ENCODE measurements around the gene CREB5.

DNA sequence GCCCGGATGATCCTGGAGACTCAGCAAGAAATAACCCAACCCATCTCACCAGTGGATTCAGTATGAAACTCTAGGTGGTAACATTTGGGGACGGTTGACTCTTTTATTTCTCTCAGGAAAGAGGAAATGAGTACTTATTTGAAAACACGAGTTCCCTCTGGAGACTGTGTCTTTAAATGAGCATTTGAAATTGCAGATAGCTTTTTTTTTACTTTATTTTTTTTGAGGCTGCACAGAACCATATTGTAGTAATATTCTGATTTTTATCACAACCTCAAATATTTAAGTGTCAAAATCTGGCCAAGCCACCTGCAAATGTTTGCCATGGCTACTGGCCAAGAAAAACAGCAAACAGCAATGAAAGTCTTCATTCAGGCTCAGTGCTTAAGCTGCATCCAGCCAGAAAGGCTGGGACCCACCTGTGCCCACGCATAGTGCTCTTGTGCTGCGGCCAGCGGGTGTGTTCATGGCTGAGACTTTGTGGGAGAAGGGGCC is 160.8 kb downstream of the CREB5 start:
- TF ChIP-seq EZH2 (IDR thresholded peaks at IDR 0.05; ENCODE audit: low read length, unreplicated experiment) (no peak), CTCF (conservative IDR thresholded peaks at IDR 0.05; ENCODE audit: low read depth, low read length) (no peak), EZH2phosphoT487 (IDR thresholded peaks at IDR 0.05; ENCODE audit: borderline replicate concordance, low read length) (no peak)

Measured in PC-3 (cell line).